ENCODE results near the gene ALG8. TPM values are rescaled to one million over a fixed set of nuclear protein-coding genes. Genes with fewer than 3 reads are reported as not detected.

ALG8 gene
- total RNA-seq, 6 donors from 2014 or later = 5.2 to 31.4 (median 23.0) TPM

GRCh38 chr11:78063440-78064181 lies 75.8 kb downstream of the ALG8 start, which contains the start of gene THRSP:
Gene THRSP (plus strand): TSS chr11:78063861. CDS start chr11:78063882, 21 bp downstream.
- ATAC-seq (ENCODE audit: low FRiP score in 2 of 2) (no peak), DNase-seq (peak in 1 of 2 donors; percentile 51)
- peaks cover 0 to 8% (median 5%) of the 10 kb centered on the region in 4 donors for H3K36me3 ChIP-seq
- no peaks in the 10 kb centered on the region for H3K27me3 ChIP-seq
- H3K27ac ChIP-seq = no peak within 1 kb of the TSS
- 92 to 94% methylated on average over 12 to 13 of the region's 14 CpGs for WGBS, 2 donors
- H3K9me3 ChIP-seq = no peaks in the 10 kb centered on the region
- TF ChIP-seq POLR2A (IDR thresholded peaks at IDR 0.05) (no peak), CTCF (IDR thresholded peaks at IDR 0.05) (no peak), EP300 (IDR thresholded peaks at IDR 0.05) (no peak), POLR2AphosphoS5 (IDR thresholded peaks at IDR 0.05) (no peak)
- H3K4me1 ChIP-seq = peaks cover 0 to 5% (median 2%) of the 10 kb centered on the region in 4 donors
- H3K4me3 ChIP-seq = no peak within 1 kb of the TSS

DNA sequence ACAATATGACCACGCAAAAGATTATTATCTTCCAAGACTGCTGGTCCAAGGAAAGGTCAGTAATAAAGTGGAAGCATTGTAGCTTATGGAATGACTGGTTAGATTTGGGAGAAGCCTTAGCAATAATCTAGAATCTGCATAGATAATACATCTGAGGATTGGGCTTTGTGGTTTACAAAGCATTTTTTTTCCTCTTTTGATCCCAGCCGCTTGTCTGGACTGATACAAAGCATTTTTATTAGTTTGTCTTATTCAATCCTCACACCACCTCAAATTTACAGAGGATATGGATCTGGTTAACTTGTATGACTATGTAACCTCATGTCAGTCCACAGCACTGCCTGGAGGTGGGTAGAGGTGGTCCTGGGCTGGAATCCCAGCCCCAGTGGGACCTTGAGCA lies 76.8 kb downstream of the ALG8 start:
- Histone ChIP-seq H3K36me3 (peaks cover 0 to 4% (median 3%) of the 10 kb centered on the region in 4 donors), H3K27ac (no peak overlapping the region), H3K27me3 (no peaks in the 10 kb centered on the region), H3K4me1 (peaks cover 0 to 5% (median 2%) of the 10 kb centered on the region in 4 donors), H3K9me3 (no peaks in the 10 kb centered on the region), H3K4me3 (no peak overlapping the region)
- DNase-seq = no peak
- WGBS, 2 donors = 88 to 89% methylated on average over 2 of the region's 2 CpGs
- no peak for ATAC-seq (ENCODE audit: low FRiP score in 2 of 2)
- no peak for TF ChIP-seq POLR2A (IDR thresholded peaks at IDR 0.05)
- TF ChIP-seq CTCF (IDR thresholded peaks at IDR 0.05) = no peak
- TF ChIP-seq POLR2AphosphoS5 (IDR thresholded peaks at IDR 0.05) = no peak
- no peak for TF ChIP-seq EP300 (IDR thresholded peaks at IDR 0.05)

DNA sequence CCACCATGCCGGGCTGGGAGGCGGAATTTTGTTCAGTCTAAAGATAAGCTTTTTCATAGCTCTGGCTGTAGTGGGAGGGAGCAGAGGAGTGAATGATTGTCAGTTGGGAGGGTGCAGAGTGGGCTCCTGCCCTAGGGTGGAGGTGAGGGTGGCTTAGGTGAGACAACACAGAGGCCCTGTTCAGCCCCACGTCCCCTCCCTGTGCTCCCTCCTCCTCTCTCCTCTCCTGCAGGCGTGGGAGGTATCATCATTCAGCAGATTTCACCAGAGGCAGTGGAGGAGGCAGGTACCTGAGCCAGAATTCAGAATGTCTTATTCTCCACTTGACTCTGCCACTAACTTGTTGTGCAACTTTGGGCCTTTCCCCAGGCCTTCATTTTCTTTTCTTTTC lies 77.5 kb downstream of the ALG8 start:
- Histone ChIP-seq H3K36me3 (no peaks in the 10 kb centered on the region), H3K27me3 (no peaks in the 10 kb centered on the region), H3K9me3 (no peaks in the 10 kb centered on the region), H3K4me1 (peaks cover 0 to 5% (median 2%) of the 10 kb centered on the region in 4 donors), H3K4me3 (no peak overlapping the region), H3K27ac (no peak overlapping the region)
- TF ChIP-seq POLR2AphosphoS5 (IDR thresholded peaks at IDR 0.05) (no peak), CTCF (IDR thresholded peaks at IDR 0.05) (no peak), EP300 (IDR thresholded peaks at IDR 0.05) (no peak), POLR2A (IDR thresholded peaks at IDR 0.05) (no peak)
- 70 to 71% methylated on average over 4 of the region's 4 CpGs for WGBS, 2 donors
- no peak for DNase-seq
- peak in 1 of 2 donors; percentile 26 for ATAC-seq (ENCODE audit: low FRiP score in 2 of 2)

GRCh38 chr11:78061088-78061920 lies 78.1 kb downstream of the ALG8 start:
- 59 to 63% methylated on average over 4 of the region's 4 CpGs for WGBS, 2 donors
- Histone ChIP-seq H3K4me3 (no peak overlapping the region), H3K27me3 (no peaks in the 10 kb centered on the region), H3K36me3 (no peaks in the 10 kb centered on the region), H3K27ac (peak overlapping the region in 1 of 4 donors; percentile 30), H3K4me1 (peaks cover 0 to 5% (median 2%) of the 10 kb centered on the region in 4 donors), H3K9me3 (no peaks in the 10 kb centered on the region)
- no peak for DNase-seq
- ATAC-seq (ENCODE audit: low FRiP score in 2 of 2) = no peak
- TF ChIP-seq CTCF (IDR thresholded peaks at IDR 0.05) (no peak), EP300 (IDR thresholded peaks at IDR 0.05) (no peak), POLR2AphosphoS5 (IDR thresholded peaks at IDR 0.05) (no peak), POLR2A (IDR thresholded peaks at IDR 0.05) (no peak)
